Endothelial cell of umbilical vein (primary cell): ENCODE results near the gene RPL22. TPM values are rescaled to one million over a fixed set of nuclear protein-coding genes. Genes with fewer than 3 reads are reported as not detected.

Experiments used
- BruUV-seq: library from RNA; stranded (reverse); fragments of 400-500 nt; replicated peaks from 2 replicates; lab custom pipeline; 2021; lab: Mats Ljungman, UMichigan
- CTCF ChIA-PET: fragments of 300-600, 350-600 bp; sonication (Branson Sonifier 250); formaldehyde crosslinking; loops from one replicate; lab custom pipeline; 2021; ENCODE audit warnings: antibody characterized with exemption, inconsistent platforms; lab: Charles Lee
- POLR2A ChIA-PET: fragments of 300-600, 350-600 bp; sonication (Branson Sonifier 250); formaldehyde crosslinking; loops from one replicate; lab custom pipeline; 2021; ENCODE audit warnings: antibody characterized with exemption, inconsistent platforms; lab: Charles Lee
- DNase-seq: peaks from one replicate; pipeline ENCODE4 v3.0.0-alpha.2; 2011; ENCODE audit warnings: low read depth, low spot score
- FAIRE-seq: peaks from 2 replicates; lab custom pipeline; 2011; peaks lifted over from hg19 to GRCh38; lab: Jason Lieb, UNC
- H2AFZ ChIP-seq: 2 replicates; pipeline ENCODE4 v1.6.0; 2012; ENCODE audit warnings: low read depth, low read length, control low read depth, inconsistent platforms
- H3K27ac ChIP-seq: 2 replicates; pipeline ENCODE4 v1.5.1; 2011; ENCODE audit warnings: low read depth, mild to moderate bottlenecking, control low read depth, low read length, moderate library complexity; ENCODE audit not compliant: insufficient read depth
- H3K27me3 ChIP-seq, 2 experiments: 2 replicates each; pipeline versions ENCODE4 v1.6.0 to v1.6.1; 2011; ENCODE audit warnings: low read length in 2 of 2, mixed read lengths in 1 of 2; ENCODE audit not compliant: control insufficient read depth in 2 of 2, insufficient read depth in 2 of 2
- H3K36me3 ChIP-seq, 2 experiments: 2 replicates in 1 of 2; 3 replicates in 1 of 2; pipeline ENCODE4 v1.5.1; 2011; ENCODE audit warnings: low read length in 2 of 2, mild to moderate bottlenecking in 1 of 2, moderate library complexity in 1 of 2; ENCODE audit not compliant: control insufficient read depth in 2 of 2, insufficient read depth in 2 of 2; ENCODE audit errors: extremely low read depth in 1 of 2
- H3K4me1 ChIP-seq: 3 replicates; pipeline ENCODE4 v1.5.1; 2011; ENCODE audit warnings: mild to moderate bottlenecking, low read length; ENCODE audit not compliant: control insufficient read depth, insufficient read depth; ENCODE audit errors: extremely low read depth
- H3K4me2 ChIP-seq: 2 replicates; pipeline ENCODE4 v1.6.1; 2011; ENCODE audit warnings: low read length, control low read depth, mixed read lengths; ENCODE audit not compliant: insufficient read depth
- H3K4me3 ChIP-seq, 3 experiments: fragments of 200-600 bp in 1 of 3; sonication (generic), shearing (Covaris generic) in 1 of 3; replicated peaks in 1 of 3; 2 replicates each; pipeline ENCODE4 v1.5.1; 2011 to 2016; ENCODE audit warnings: control low read depth in 3 of 3, low read length in 3 of 3, mild to moderate bottlenecking in 2 of 3, inconsistent platforms in 1 of 3, low read depth in 1 of 3, moderate library complexity in 1 of 3; ENCODE audit not compliant: insufficient read depth in 1 of 3
- H3K79me2 ChIP-seq: 2 replicates; pipeline ENCODE4 v1.6.0; 2012; ENCODE audit warnings: low read length, inconsistent platforms; ENCODE audit not compliant: control insufficient read depth, insufficient read depth
- H3K9ac ChIP-seq: replicated peaks from 2 replicates; pipeline ENCODE3; 2011; ENCODE audit warnings: low read length, control low read depth; ENCODE audit not compliant: insufficient read depth; ENCODE audit errors: extremely low read depth
- H3K9me1 ChIP-seq: replicated peaks from 3 replicates; pipeline ENCODE4 v1.6.0; 2011; ENCODE audit warnings: mild to moderate bottlenecking, low read length; ENCODE audit not compliant: control insufficient read depth, insufficient read depth; ENCODE audit errors: extremely low read depth
- H3K9me3 ChIP-seq: replicated peaks from 2 replicates; pipeline ENCODE4 v1.5.1; 2012; ENCODE audit warnings: low read length, inconsistent platforms; ENCODE audit not compliant: control insufficient read depth, insufficient read depth
- H4K20me1 ChIP-seq: replicated peaks from 2 replicates; pipeline ENCODE3; 2011; ENCODE audit warnings: mild to moderate bottlenecking, low read length; ENCODE audit not compliant: control insufficient read depth, insufficient read depth; ENCODE audit errors: extremely low read depth
- EZH2 ChIP-seq: IDR thresholded peaks from 2 replicates; pipeline ENCODE4 v1.6.1; 2012; ENCODE audit warnings: borderline replicate concordance, low read depth, mild to moderate bottlenecking, moderate library complexity, low read length, inconsistent platforms; ENCODE audit not compliant: severe bottlenecking
- FOS ChIP-seq: IDR thresholded peaks from 2 replicates; pipeline ENCODE4 v1.6.1; 2011; ENCODE audit warnings: mild to moderate bottlenecking, low read length, moderate library complexity, borderline replicate concordance; ENCODE audit not compliant: insufficient read depth
- GATA2 ChIP-seq: IDR thresholded peaks from 2 replicates; pipeline ENCODE4 v1.7.0; 2011; ENCODE audit warnings: low read depth, mild to moderate bottlenecking, moderate library complexity, mixed read lengths, low read length; ENCODE audit not compliant: insufficient read length, insufficient read depth
- JUN ChIP-seq: IDR thresholded peaks from 2 replicates; pipeline ENCODE4 v1.6.1; 2011; ENCODE audit warnings: borderline replicate concordance, low read depth; ENCODE audit not compliant: insufficient read length, insufficient read depth
- MYC ChIP-seq: IDR thresholded peaks from one replicate; pipeline ENCODE4 v1.6.1; 2011; ENCODE audit warnings: mild to moderate bottlenecking, low read depth, low read length
- POLR2A ChIP-seq: IDR thresholded peaks from 2 replicates; pipeline ENCODE4 v1.6.1; 2012; ENCODE audit warnings: low read depth, mild to moderate bottlenecking, control low read depth, low read length
- POLR2AphosphoS5 ChIP-seq: IDR thresholded peaks from 2 replicates; pipeline ENCODE4 v1.6.1; 2012; ENCODE audit warnings: low read depth, mild to moderate bottlenecking, control low read depth, low read length, moderate library complexity; ENCODE audit not compliant: insufficient read depth
- dilution Hi-C: fragments of 300-500 bp; cut with MboI; formaldehyde crosslinking; loops from one replicate; pipeline ENCODE4 v1.15.0; 2019; ENCODE audit warnings: low sequenced_read_pairs; ENCODE audit not compliant: extremely low pct_ligation_motif_present
- intact Hi-C: fragments of 100-400 bp; cut with micrococcal nuclease; formaldehyde crosslinking; loops from one replicate; pipeline ENCODE4 v1.10.0; 2022
- polyA plus RNA-seq, 4 experiments: library from polyadenylated mRNA; depleted of rRNA in 3 of 4; stranded (reverse) in 3 of 4; unstranded in 1 of 4; fragments of >200 nt; gene quantifications; 2 replicates each; pipeline versions ENCODE4 v1.2.1 to v1.2.3, GENCODE V29; 2011 to 2012; ENCODE audit warnings: missing spikeins in 1 of 4
- total RNA-seq: library from RNA; stranded (reverse); gene quantifications from 2 replicates; pipeline ENCODE4 v1.2.3, GENCODE V29; 2021
- TF ChIP-seq, protein P1 (sequence below): IDR thresholded peaks from 2 replicates; pipeline ENCODE4 v1.6.1; 2011; ENCODE audit not compliant: insufficient read depth, insufficient read length
- TF ChIP-seq, protein P2 (sequence below), 2 donors: IDR thresholded peaks; 1 replicate in 1 of 2; 2 replicates in 1 of 2; pipeline ENCODE4 v1.5.1; 2011; ENCODE audit warnings: low read length in 2 of 2, mild to moderate bottlenecking in 2 of 2, moderate library complexity in 2 of 2, control low read depth in 1 of 2, inconsistent platforms in 1 of 2, low read depth in 1 of 2; ENCODE audit not compliant: insufficient read depth in 1 of 2; ENCODE audit errors: extremely low read depth in 1 of 2

Gene RPL22
- total and polyA plus RNA-seq, 2 donors (not counting 3 experiments of a cell fraction or from before 2014, with no cell fraction given), result 71.2 to 343 TPM

DNA sequence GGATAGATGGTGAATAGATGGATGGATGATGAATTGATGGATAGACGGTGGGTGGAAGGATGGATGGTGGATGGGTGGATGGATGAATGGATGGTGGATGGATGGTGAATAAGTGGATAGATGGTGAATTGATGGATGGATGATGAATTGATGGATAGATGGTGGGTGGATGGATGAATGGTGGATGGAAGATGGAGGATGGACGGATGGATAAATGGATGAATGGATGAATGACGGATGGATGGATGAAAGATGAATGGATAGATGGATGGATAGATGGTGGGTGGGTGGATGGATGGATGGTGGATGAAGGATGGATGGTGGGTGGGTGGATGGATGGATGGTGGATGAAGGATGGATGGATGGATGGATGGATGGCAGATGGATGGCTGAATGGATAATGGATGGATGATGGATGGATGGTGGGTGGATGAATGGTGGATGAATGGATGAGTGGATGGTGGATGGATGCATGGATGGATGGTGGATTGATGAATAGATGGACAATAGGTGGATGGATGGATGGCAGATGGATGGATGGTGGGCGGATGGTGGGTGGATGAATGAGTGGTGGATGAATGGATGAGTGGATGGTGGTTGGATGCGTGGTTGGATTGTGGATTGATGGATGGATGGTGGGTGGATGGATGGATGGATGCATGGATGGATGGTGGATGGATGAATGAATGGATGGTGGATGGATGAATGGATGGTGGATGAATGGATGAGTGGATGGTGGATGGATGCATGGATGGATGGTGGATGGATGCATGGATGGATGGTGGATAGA, 24.6 kb downstream of the RPL22 start:
- TF ChIP-seq EZH2 (no peak), POLR2AphosphoS5 (no peak), GATA2 (no peak), FOS (no peak), POLR2A (no peak), MYC (no peak), JUN (no peak)
- TF ChIP-seq, protein P1, sequence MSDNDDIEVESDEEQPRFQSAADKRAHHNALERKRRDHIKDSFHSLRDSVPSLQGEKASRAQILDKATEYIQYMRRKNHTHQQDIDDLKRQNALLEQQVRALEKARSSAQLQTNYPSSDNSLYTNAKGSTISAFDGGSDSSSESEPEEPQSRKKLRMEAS, result no peak
- TF ChIP-seq, protein P2, sequence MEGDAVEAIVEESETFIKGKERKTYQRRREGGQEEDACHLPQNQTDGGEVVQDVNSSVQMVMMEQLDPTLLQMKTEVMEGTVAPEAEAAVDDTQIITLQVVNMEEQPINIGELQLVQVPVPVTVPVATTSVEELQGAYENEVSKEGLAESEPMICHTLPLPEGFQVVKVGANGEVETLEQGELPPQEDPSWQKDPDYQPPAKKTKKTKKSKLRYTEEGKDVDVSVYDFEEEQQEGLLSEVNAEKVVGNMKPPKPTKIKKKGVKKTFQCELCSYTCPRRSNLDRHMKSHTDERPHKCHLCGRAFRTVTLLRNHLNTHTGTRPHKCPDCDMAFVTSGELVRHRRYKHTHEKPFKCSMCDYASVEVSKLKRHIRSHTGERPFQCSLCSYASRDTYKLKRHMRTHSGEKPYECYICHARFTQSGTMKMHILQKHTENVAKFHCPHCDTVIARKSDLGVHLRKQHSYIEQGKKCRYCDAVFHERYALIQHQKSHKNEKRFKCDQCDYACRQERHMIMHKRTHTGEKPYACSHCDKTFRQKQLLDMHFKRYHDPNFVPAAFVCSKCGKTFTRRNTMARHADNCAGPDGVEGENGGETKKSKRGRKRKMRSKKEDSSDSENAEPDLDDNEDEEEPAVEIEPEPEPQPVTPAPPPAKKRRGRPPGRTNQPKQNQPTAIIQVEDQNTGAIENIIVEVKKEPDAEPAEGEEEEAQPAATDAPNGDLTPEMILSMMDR (IDR thresholded peaks at IDR 0.05; ENCODE audit: extremely low read depth in 1 of 2, insufficient read depth in 1 of 2, low read depth in 1 of 2, low read length in 2 of 2), result no peak
- CTCF ChIA-PET, result no interaction called here
- no peak for FAIRE-seq

More for the DNA sequence above, 24.6 kb downstream of the RPL22 start:
- H4K20me1 ChIP-seq, result no peaks in the 10 kb centered on the region
- H3K79me2 ChIP-seq, result no peaks in the 10 kb centered on the region
- peaks cover 14 to 18% of the 10 kb centered on the region in 2 experiments for H3K27me3 ChIP-seq
- no peaks in the 10 kb centered on the region for H3K9me3 ChIP-seq
- H2AFZ ChIP-seq, result no peak overlapping the region
- BruUV-seq, result no TSS peak
- H3K9ac ChIP-seq, result no peak overlapping the region
- DNase-seq, result no peak
- intact Hi-C loops (no loop called here), dilution Hi-C loops (no loop called here)
- H3K27ac ChIP-seq, result no peak overlapping the region
- H3K4me3 ChIP-seq, result no peak overlapping the region
- POLR2A ChIA-PET, result no interaction called here
- H3K9me1 ChIP-seq, result no peaks in the 10 kb centered on the region
- no peaks in the 10 kb centered on the region for H3K4me1 ChIP-seq
- H3K36me3 ChIP-seq, result no peaks in the 10 kb centered on the region
- no peak overlapping the region for H3K4me2 ChIP-seq
